Activated T-cell treated with anti-CD3 and anti-CD28 coated beads for 1 hour (primary cell): Measurements from ENCODE around the gene TMEM161B.
"Not testable (repeated sequence)": the region's sequence is repeated elsewhere in the genome, so short reads cannot be mapped to it uniquely, and the experiment has no call there.

Experiments used
- DNase-seq: peaks from one replicate; pipeline ENCODE4 v3.0.0-alpha.2; 2020; ENCODE audit warnings: low read depth

Gene TMEM161B

DNA sequence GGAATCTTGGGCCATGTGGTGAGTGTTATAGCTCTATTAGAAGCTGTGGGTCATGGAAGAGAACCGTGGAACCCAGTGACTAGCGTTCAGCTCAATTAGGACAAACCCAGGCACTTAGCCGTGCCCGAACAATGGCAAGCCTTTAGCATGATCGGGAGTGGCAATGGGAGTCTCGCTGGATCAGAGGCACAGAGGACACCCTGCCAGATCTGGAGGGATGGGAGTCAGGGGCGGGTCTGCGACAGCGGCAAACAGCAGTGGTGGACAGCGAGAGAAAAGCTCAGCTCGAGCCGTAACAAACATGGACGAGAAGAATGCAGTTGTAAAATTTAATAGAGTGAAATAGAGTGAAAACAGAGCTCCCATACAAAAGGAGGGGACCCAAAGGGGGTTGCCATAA is 91.2 kb downstream of the TMEM161B start:
- DNase-seq, result not testable (repeated sequence)

DNA sequence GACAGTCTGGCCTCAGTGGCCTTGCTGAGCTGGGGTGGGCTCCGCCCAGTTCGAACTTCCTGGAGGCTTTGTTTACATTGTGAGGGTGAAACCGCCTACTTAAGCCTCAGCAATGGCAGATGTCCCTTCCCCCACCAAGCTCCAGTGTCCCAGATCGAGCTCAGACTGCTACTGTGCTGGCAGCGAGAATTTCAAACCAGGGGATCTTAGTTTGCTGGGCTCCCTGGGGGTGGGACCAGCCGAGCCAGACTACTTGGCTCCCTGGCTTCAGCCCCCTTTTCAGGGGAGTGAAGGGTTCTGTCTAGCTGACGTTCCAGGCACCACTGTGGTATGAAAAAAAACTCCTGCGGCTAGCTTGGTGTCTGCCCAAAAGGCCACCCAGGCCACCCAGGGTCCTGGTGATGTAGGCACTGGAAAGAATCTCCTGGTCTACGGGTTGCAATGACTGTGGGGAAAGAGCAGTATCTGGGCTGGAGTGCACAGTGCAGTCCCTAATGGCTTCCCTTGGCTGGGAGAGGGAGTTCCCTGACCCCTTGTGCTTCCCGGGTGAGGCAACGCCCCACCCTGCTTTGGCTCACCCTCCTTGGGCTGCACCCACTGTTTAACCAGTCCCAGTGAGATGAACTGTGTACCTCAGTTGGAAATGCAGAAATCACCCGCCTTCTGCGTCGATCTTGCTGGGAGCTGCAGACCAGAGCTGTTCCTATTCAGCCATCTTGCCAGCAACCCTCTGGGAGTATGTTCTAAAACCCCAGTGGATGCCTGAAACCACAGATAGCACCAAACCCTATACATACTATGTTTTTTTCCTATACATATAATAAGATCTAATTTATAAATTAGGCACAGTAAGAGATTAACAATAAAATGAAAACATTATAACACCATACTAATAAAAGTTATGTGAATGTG is 95.5 kb downstream of the TMEM161B start:
- DNase-seq, result no peak

DNA sequence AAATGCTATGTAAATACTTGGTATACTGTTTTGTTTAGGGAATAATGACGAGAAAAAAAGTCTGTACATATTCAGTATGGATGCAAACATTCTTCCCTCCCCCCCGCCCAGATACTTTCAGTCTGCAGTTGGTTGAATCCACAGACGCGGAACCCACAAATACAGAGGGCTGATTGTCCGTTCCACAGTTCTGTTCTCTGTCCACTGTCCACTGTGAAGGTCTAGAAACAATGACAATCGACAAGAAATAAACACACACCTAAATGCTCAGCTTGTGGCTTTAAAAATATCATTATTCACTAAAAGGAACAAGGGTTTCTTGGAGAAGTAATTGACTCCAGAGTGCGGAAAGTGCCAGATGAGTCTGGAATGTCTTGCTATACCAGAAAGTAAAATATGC is 109.1 kb downstream of the TMEM161B start:
- DNase-seq, result no peak

DNA sequence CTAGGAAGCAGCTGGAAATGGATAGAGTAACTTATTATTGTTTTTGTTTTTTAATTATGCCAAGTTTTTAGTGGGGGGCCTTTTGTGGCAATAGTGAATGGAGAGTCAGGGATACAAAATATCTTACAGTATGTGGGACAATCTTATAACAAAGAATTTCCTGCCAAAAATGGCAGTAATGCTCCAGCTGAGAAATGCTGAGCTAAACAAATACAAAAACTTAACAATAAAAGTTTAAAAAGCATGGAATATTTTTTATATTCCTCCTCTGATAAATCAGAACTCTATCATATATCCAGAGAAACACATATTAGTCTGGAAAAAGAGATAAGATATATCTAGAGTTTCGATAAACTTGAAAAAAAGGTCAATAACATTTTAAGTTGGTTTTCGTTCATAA is 110.6 kb downstream of the TMEM161B start:
- DNase-seq, result no peak

DNA sequence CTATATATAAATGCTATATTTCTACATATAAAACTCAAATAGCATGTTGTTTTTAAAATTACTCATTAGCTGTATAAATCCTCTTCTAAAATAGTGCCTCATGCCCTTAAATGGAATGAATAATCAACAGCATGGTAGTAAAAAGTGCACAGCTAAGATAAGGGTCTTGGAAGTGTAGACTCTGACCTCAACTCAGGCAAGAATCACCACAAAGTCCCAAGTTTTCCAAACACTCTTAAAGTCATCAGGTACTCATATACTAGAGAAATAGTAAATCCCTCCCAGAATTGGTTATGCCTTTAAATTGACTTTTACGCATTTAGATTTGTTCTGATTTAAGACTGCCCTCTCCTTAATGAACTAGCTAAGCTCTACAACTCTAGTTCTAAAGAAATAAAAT is 113.8 kb downstream of the TMEM161B start:
- no peak for DNase-seq

DNA sequence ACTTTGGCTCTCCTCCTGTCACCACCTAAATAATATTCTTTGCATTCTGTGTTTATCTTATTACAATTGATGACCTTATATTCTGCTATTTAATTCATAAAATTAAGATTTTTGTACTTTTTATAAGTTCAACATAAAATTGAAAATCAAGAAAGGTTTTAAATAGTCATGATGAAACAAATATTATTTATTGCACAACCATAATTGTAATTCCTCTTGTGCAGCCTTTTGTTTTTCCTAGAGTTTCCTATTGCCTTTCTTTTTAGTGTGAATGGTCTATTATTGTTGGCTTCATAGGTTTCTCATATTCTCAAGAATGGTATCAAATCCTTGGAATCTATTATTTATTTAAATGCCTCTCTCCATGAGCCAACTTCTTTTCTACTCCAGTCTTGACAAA is 117.9 kb downstream of the TMEM161B start:
- no peak for DNase-seq

DNA sequence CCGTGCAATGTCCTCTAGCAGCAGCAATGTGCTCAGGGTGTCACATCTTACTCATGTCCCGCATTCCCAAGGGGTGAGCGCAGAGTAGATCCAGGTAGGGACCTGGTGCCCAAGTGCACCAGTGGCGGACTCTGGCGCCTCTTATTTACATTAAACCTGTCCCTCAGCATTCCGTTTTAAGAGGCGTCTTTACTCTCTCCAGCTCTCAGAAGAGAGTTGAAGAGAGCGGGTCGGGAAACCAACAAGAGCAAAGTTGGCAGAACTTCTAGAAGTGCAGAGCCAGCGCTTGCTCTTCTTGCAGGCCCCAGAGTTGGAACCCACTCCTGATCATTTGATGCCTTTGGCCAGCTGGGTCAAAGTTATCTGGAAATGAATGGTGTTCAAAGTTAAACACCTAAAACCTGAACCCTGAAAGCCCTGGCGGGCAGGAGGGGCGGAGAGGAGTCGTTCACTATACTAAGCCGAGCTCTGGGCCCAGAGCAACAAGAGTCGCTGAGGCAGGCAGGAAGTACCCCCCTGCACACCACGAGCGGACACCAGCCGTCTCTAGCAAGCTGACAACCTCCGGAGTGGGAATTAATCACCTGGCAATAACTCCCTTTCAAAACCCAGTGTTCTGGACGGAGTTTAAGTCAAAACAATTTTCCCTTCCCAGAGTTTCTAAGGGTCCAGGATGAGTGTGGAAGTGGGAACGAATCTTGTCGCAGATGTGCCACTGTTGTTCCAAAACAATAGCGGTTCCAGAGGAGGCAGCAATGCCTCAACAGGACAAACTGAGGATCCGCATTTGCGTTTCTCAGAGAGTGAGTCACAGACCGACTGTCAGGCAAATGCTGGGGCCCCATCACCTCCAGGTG is 122.8 kb downstream of the TMEM161B start:
- no peak for DNase-seq

DNA sequence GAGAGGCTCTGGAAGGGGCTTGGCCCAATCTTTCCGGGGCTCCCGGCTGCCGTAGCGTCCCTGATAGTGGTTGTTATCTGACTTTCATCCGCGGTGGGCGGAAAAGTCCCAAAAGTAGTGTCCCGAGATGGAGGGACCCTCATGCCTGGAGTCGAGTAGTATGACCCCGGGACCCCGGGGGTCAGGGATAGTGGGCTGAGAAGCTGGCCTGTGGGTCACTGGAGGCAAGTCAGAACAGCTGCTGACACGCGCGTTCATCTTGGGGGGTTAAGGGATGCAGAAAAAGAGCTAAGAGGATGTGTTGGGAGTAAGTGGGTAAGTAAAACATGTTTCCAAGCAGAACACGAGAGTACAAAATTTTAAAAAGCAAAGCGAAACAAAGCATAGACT is 123.4 kb downstream of the TMEM161B start:
- DNase-seq, result no peak
